Hepatocyte (in vitro differentiated cells): ENCODE results near the gene TPM4. TPM values are rescaled to one million over a fixed set of nuclear protein-coding genes. Genes with fewer than 3 reads are reported as not detected.

Experiments used
- DNase-seq: peaks from one replicate; pipeline ENCODE4 v3.0.0-alpha.2; 2016; ENCODE audit warnings: low spot score
- H2AFZ ChIP-seq: fragments of 200-600 bp; sonication (generic); 2 replicates; pipeline ENCODE4 v1.6.0; 2016; ENCODE audit warnings: antibody characterized with exemption, mild to moderate bottlenecking
- H3K27ac ChIP-seq: fragments of 200-600 bp; sonication (generic); 2 replicates; pipeline ENCODE4 v1.5.1; 2016; ENCODE audit warnings: mild to moderate bottlenecking
- H3K27me3 ChIP-seq: fragments of 200-600 bp; sonication (generic); 2 replicates; pipeline ENCODE4 v1.6.1; 2016
- H3K36me3 ChIP-seq: fragments of 200-600 bp; sonication (generic); replicated peaks from 2 replicates; pipeline ENCODE4 v1.5.1; 2016; ENCODE audit warnings: low read depth; ENCODE audit not compliant: insufficient read depth
- H3K4me1 ChIP-seq: fragments of 200-600 bp; sonication (generic); 2 replicates; pipeline ENCODE4 v1.5.1; 2016; ENCODE audit warnings: mild to moderate bottlenecking, moderate library complexity; ENCODE audit not compliant: insufficient read depth
- H3K4me2 ChIP-seq: fragments of 200-600 bp; sonication (generic); 2 replicates; pipeline ENCODE4 v1.6.0; 2016
- H3K4me3 ChIP-seq: fragments of 200-600 bp; sonication (generic); 2 replicates; pipeline ENCODE4 v1.5.1; 2016; ENCODE audit warnings: mild to moderate bottlenecking
- H3K79me2 ChIP-seq: fragments of 200-600 bp; sonication (generic); 2 replicates; pipeline ENCODE4 v1.6.0; 2017; ENCODE audit warnings: mild to moderate bottlenecking
- H3K9me2 ChIP-seq: fragments of 200-600 bp; sonication (generic); replicated peaks from 2 replicates; pipeline ENCODE4 v1.6.0; 2017; ENCODE audit warnings: mild to moderate bottlenecking; ENCODE audit not compliant: insufficient read depth
- H3K9me3 ChIP-seq: fragments of 200-600 bp; sonication (generic); 2 replicates; pipeline ENCODE4 v1.5.1; 2016; ENCODE audit warnings: low read depth, mild to moderate bottlenecking
- H4K20me1 ChIP-seq: fragments of 200-600 bp; sonication (generic); 2 replicates; pipeline ENCODE4 v1.6.0; 2016; ENCODE audit warnings: mild to moderate bottlenecking; ENCODE audit not compliant: insufficient read depth, poor library complexity, severe bottlenecking
- EZH2 ChIP-seq: fragments of 200-600 bp; sonication (generic); IDR thresholded peaks from 2 replicates; pipeline ENCODE4 v1.6.1; 2016; ENCODE audit warnings: antibody characterized with exemption, mild to moderate bottlenecking, borderline replicate concordance
- EZH2phosphoT487 ChIP-seq: fragments of 200-600 bp; sonication (generic); IDR thresholded peaks from one replicate; pipeline ENCODE4 v1.6.1; 2018; ENCODE audit warnings: antibody characterized with exemption, mild to moderate bottlenecking, low read depth, moderate library complexity; ENCODE audit not compliant: unreplicated experiment, severe bottlenecking
- WGBS: methylation state at CpG from one replicate; pipeline ENCODE4 v1.1.6; 2016; ENCODE audit warnings: low lambda C conversion rate; ENCODE audit errors: missing lambda C conversion rate; 5-methylcytosine and 5-hydroxymethylcytosine counted together
- polyA plus RNA-seq: library from polyadenylated mRNA; unstranded; fragments of >200 nt; fragmentation: Nextera tagmentation; extraction: Ambion mirVana; gene quantifications from 2 replicates; pipeline ENCODE4 v1.2.1, GENCODE V29; 2016
- total RNA-seq: library from RNA; depleted of rRNA; stranded (reverse); fragments of >200 nt; gene quantifications from 2 replicates; pipeline ENCODE4 v1.2.3, GENCODE V29; 2014
- TF ChIP-seq, protein P1 (sequence below): fragments of 200-600 bp; sonication (generic); IDR thresholded peaks from 2 replicates; pipeline ENCODE4 v1.5.1; 2016; ENCODE audit warnings: antibody characterized with exemption, mild to moderate bottlenecking; ENCODE audit not compliant: poor library complexity

Gene TPM4
- total and polyA plus RNA-seq, 2 experiments from 2014 or later, result 337 to 417 TPM

DNA sequence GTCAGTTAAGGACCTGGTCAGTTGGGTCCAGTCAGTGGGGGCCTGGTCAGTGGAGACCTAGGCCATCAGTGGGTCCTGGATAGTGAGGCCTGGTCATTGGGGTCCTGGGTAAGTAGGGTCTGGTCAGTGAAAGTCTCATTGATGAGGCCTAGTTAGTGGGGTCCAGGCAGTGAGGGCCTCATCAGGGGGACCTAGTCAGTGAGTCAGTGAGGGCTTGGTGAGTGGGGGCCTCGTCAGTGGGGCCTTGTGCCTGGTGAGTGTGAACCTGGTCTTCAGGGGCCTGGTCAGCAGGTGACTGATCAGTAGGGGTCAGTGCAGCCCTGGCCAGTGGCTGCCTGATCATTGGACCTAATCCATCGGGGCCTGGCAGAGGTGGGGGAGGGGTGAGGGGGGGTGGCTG lies 42.6 kb upstream of the TPM4 start:
- no peak for DNase-seq
- WGBS, result 63% methylated on average over 1 of the region's 2 CpGs
- H3K4me2 ChIP-seq, result no peak overlapping the region

DNA sequence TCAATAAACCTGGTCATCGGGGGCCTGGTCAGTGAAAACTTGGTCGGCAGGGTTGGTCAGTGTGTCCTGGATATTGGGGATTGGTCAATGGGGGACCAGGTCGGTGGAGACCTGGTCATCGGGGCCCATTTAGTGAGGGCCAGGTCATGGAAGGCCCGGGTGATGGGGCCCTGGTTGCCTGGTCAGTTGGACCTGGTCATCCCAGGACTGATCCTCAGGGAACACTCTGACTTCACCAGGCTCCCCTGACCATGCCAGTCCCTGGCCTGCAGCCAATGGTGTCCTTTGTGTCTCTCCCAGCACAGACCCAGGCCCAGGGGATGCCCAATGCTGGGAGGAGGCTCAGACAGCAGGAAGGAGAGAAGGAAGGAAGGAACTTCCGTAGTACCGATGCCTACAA lies 42.1 kb upstream of the TPM4 start:
- H3K9me2 ChIP-seq, result no peaks in the 10 kb centered on the region
- no peaks in the 10 kb centered on the region for H3K36me3 ChIP-seq
- no peak overlapping the region for H3K4me2 ChIP-seq
- 75% methylated on average over 7 of the region's 7 CpGs for WGBS
- H4K20me1 ChIP-seq, result no peaks in the 10 kb centered on the region
- H3K27ac ChIP-seq, result no peak overlapping the region
- DNase-seq, result no peak
- no peaks in the 10 kb centered on the region for H3K9me3 ChIP-seq
- TF ChIP-seq, protein P1, sequence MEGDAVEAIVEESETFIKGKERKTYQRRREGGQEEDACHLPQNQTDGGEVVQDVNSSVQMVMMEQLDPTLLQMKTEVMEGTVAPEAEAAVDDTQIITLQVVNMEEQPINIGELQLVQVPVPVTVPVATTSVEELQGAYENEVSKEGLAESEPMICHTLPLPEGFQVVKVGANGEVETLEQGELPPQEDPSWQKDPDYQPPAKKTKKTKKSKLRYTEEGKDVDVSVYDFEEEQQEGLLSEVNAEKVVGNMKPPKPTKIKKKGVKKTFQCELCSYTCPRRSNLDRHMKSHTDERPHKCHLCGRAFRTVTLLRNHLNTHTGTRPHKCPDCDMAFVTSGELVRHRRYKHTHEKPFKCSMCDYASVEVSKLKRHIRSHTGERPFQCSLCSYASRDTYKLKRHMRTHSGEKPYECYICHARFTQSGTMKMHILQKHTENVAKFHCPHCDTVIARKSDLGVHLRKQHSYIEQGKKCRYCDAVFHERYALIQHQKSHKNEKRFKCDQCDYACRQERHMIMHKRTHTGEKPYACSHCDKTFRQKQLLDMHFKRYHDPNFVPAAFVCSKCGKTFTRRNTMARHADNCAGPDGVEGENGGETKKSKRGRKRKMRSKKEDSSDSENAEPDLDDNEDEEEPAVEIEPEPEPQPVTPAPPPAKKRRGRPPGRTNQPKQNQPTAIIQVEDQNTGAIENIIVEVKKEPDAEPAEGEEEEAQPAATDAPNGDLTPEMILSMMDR, result no peak
- TF ChIP-seq EZH2 (no peak), EZH2phosphoT487 (no peak)
- no peaks in the 10 kb centered on the region for H3K27me3 ChIP-seq
- H3K79me2 ChIP-seq, result no peaks in the 10 kb centered on the region
- H3K4me1 ChIP-seq, result no peaks in the 10 kb centered on the region
- no peak overlapping the region for H3K4me3 ChIP-seq
- no peak overlapping the region for H2AFZ ChIP-seq

More for the DNA sequence above, 42.6 kb upstream of the TPM4 start:
- H3K9me3 ChIP-seq, result no peaks in the 10 kb centered on the region
- H3K4me1 ChIP-seq, result no peaks in the 10 kb centered on the region
- no peak overlapping the region for H3K27ac ChIP-seq
- H3K79me2 ChIP-seq, result no peaks in the 10 kb centered on the region
- H3K4me3 ChIP-seq, result no peak overlapping the region
- no peaks in the 10 kb centered on the region for H3K36me3 ChIP-seq
- H2AFZ ChIP-seq, result no peak overlapping the region
- TF ChIP-seq, protein P1, result no peak
- TF ChIP-seq EZH2phosphoT487, result no peak
- TF ChIP-seq EZH2, result no peak
- no peaks in the 10 kb centered on the region for H3K9me2 ChIP-seq
- H3K27me3 ChIP-seq, result no peaks in the 10 kb centered on the region
- no peaks in the 10 kb centered on the region for H4K20me1 ChIP-seq

DNA sequence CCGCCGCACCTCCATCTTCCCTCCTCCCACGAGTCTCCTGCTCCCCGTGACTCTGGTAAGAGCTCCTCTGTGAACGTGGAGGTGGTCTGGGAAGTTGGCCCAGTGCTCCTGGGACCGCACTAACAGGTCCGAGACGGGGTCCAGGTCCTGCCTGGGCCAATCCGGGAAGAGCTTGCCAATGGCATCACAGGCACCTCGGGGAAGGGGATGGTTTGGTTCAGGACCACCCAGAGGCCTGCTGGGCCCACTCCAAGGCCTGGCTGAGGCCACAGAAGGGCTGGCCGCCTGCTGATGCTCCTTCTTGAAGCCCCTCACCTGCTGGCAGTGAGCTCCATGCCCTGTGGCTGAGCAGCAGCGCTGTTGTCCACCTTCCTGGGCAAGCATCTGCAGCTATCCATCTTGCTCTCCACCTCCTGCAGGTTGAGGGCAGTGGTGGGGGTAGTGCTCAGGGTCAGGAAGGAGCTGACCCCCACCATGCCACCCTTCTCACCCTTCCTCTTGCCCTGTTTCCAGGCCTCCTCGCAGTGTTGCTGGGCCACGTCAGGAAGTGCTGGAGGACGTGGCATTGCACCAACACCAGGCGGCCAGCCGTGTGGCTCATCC lies 41.2 kb upstream of the TPM4 start:
- H3K4me3 ChIP-seq, result no peak overlapping the region
- H3K4me2 ChIP-seq, result no peak overlapping the region
- H3K79me2 ChIP-seq, result no peaks in the 10 kb centered on the region
- no peak overlapping the region for H2AFZ ChIP-seq
- no peaks in the 10 kb centered on the region for H3K4me1 ChIP-seq
- no peaks in the 10 kb centered on the region for H3K36me3 ChIP-seq
- H3K9me2 ChIP-seq, result no peaks in the 10 kb centered on the region
- H3K27ac ChIP-seq, result no peak overlapping the region
- H3K9me3 ChIP-seq, result no peaks in the 10 kb centered on the region
- TF ChIP-seq, protein P1, result no peak
- TF ChIP-seq EZH2 (no peak), EZH2phosphoT487 (no peak)
- DNase-seq, result no peak
- H4K20me1 ChIP-seq, result no peaks in the 10 kb centered on the region
- WGBS, result 71% methylated on average over 17 of the region's 17 CpGs
- H3K27me3 ChIP-seq, result no peaks in the 10 kb centered on the region
